H1 (cell line): ENCODE measurements around the gene ZBTB20. TPM values are rescaled to one million over a fixed set of nuclear protein-coding genes. Genes with fewer than 3 reads are reported as not detected.

ENCODE experiments used
- CTCF ChIA-PET: fragments of 300-600 bp; sonication (Branson Sonifier 250); formaldehyde crosslinking; loops from one replicate; lab custom pipeline; 2021; ENCODE audit not compliant: partially characterized antibody; lab: Charles Lee
- POLR2A ChIA-PET: fragments of 300-600 bp; sonication (Branson Sonifier 250); formaldehyde crosslinking; loops from one replicate; lab custom pipeline; 2021; ENCODE audit warnings: inconsistent platforms; ENCODE audit not compliant: partially characterized antibody; lab: Charles Lee
- DNase-seq, 2 experiments: peaks; one replicate each; pipeline versions ENCODE4 v3.0.0 to v3.0.0-alpha.2; 2010 to 2022; ENCODE audit warnings: low spot score in 2 of 2, low read depth in 1 of 2, mixed read lengths in 1 of 2
- FAIRE-seq: peaks from 2 replicates; lab custom pipeline; 2011; peaks lifted over from hg19 to GRCh38; lab: Jason Lieb, UNC
- H2AFZ ChIP-seq: 2 replicates; pipeline ENCODE4 v1.8.1; 2012; ENCODE audit warnings: low read length, inconsistent platforms
- H2AK5ac ChIP-seq: 2 replicates; pipeline ENCODE4 v1.6.1; 2013; ENCODE audit warnings: low read depth, low read length
- H2BK120ac ChIP-seq: replicated peaks from 2 replicates; pipeline ENCODE3; 2013; ENCODE audit warnings: low read depth, low read length, inconsistent platforms
- H2BK12ac ChIP-seq: 2 replicates; pipeline ENCODE4 v1.6.1; 2013; ENCODE audit warnings: low read depth, low read length
- H2BK15ac ChIP-seq: 2 replicates; pipeline ENCODE4 v1.6.1; 2013; ENCODE audit warnings: low read length
- H2BK20ac ChIP-seq: 2 replicates; pipeline ENCODE4 v1.6.1; 2013; ENCODE audit warnings: low read length
- H2BK5ac ChIP-seq: 2 replicates; pipeline ENCODE4 v1.6.1; 2013; ENCODE audit warnings: low read depth, low read length
- H3K14ac ChIP-seq: 2 replicates; pipeline ENCODE4 v1.6.1; 2013; ENCODE audit warnings: inconsistent platforms; ENCODE audit not compliant: insufficient read length
- H3K18ac ChIP-seq: 2 replicates; pipeline ENCODE4 v1.6.1; 2013; ENCODE audit warnings: low read length; ENCODE audit errors: extremely low read depth
- H3K23ac ChIP-seq: 2 replicates; pipeline ENCODE4 v1.6.1; 2013; ENCODE audit warnings: inconsistent platforms; ENCODE audit not compliant: insufficient read length
- H3K23me2 ChIP-seq: 2 replicates; pipeline ENCODE4 v1.6.1; 2013; ENCODE audit warnings: low read depth, low read length
- H3K27ac ChIP-seq: 2 replicates; pipeline ENCODE4 v1.6.1; 2011; ENCODE audit warnings: low read depth, low read length, inconsistent platforms
- H3K27me3 ChIP-seq, 4 experiments: replicated peaks in 1 of 4; 1 replicate in 1 of 4; 2 replicates in 3 of 4; pipeline versions ENCODE4 v1.6.1 to v1.8.1; 2011 to 2013; ENCODE audit warnings: low read length in 3 of 4, mild to moderate bottlenecking in 3 of 4, inconsistent platforms in 2 of 4, mixed read lengths in 2 of 4, moderate library complexity in 1 of 4; ENCODE audit not compliant: control insufficient read depth in 3 of 4, insufficient read depth in 3 of 4; ENCODE audit errors: extremely low read depth in 1 of 4
- H3K36me3 ChIP-seq, 4 experiments: 2 replicates each; pipeline versions ENCODE4 v1.6.1 to v1.8.1; 2011 to 2013; ENCODE audit warnings: mild to moderate bottlenecking in 4 of 4, low read length in 3 of 4, moderate library complexity in 2 of 4, control low read depth in 1 of 4, inconsistent platforms in 1 of 4; ENCODE audit not compliant: insufficient read depth in 4 of 4, control insufficient read depth in 2 of 4
- H3K4ac ChIP-seq: replicated peaks from 2 replicates; pipeline ENCODE3; 2013; ENCODE audit warnings: low read length, low read depth, mixed read lengths, inconsistent platforms; ENCODE audit not compliant: insufficient read length
- H3K4me1 ChIP-seq, 4 experiments: replicated peaks in 1 of 4; 1 replicate in 1 of 4; 2 replicates in 3 of 4; pipeline versions ENCODE4 v1.6.1 to v1.8.1; 2011 to 2013; ENCODE audit warnings: low read length in 3 of 4, inconsistent platforms in 2 of 4, mixed read lengths in 1 of 4; ENCODE audit not compliant: insufficient read depth in 4 of 4, control insufficient read depth in 3 of 4
- H3K4me2 ChIP-seq, 2 experiments: 2 replicates each; pipeline versions ENCODE4 v1.6.1 to v1.8.1; 2011 to 2013; ENCODE audit warnings: low read depth in 2 of 2, low read length in 2 of 2, control low read depth in 1 of 2, inconsistent platforms in 1 of 2, mild to moderate bottlenecking in 1 of 2; ENCODE audit not compliant: insufficient read depth in 1 of 2
- H3K4me3 ChIP-seq, 4 experiments: fragments of 200-600, 300-600 bp in 1 of 4; sonication (generic), shearing (Covaris generic), sonication (Bioruptor Twin) in 1 of 4; 2 replicates each; pipeline versions ENCODE4 v1.5.1 to v1.8.1; 2011 to 2016; ENCODE audit warnings: low read length in 4 of 4, low read depth in 3 of 4, control low read depth in 2 of 4, inconsistent platforms in 2 of 4, mild to moderate bottlenecking in 2 of 4, mixed read lengths in 1 of 4, moderate library complexity in 1 of 4; ENCODE audit not compliant: insufficient read depth in 2 of 4; ENCODE audit errors: extremely low read depth in 1 of 4
- H3K56ac ChIP-seq: replicated peaks from 2 replicates; pipeline ENCODE3; 2013; ENCODE audit warnings: low read depth, mild to moderate bottlenecking, mixed read lengths, low read length, inconsistent platforms; ENCODE audit not compliant: insufficient read length
- H3K79me1 ChIP-seq: 2 replicates; pipeline ENCODE4 v1.6.1; 2013; ENCODE audit warnings: low read depth, low read length, control low read depth
- H3K79me2 ChIP-seq, 2 experiments: 2 replicates each; pipeline versions ENCODE4 v1.6.1 to v1.8.1; 2012 to 2013; ENCODE audit warnings: low read length in 2 of 2, mild to moderate bottlenecking in 2 of 2, inconsistent platforms in 1 of 2; ENCODE audit not compliant: insufficient read depth in 2 of 2, control insufficient read depth in 1 of 2
- H3K9ac ChIP-seq, 4 experiments: replicated peaks in 1 of 4; 1 replicate in 1 of 4; 2 replicates in 3 of 4; pipeline versions ENCODE4 v1.6.1 to v1.8.1; 2011 to 2013; ENCODE audit warnings: low read depth in 3 of 4, low read length in 3 of 4, control low read depth in 2 of 4, mild to moderate bottlenecking in 2 of 4, moderate library complexity in 2 of 4, inconsistent platforms in 1 of 4; ENCODE audit errors: extremely low read depth in 1 of 4
- H3K9me3 ChIP-seq, 2 experiments: 2 replicates each; pipeline versions ENCODE4 v1.6.1 to v1.8.1; 2012 to 2013; ENCODE audit warnings: mild to moderate bottlenecking in 2 of 2, moderate library complexity in 2 of 2, control low read depth in 1 of 2, inconsistent platforms in 1 of 2, low read depth in 1 of 2, low read length in 1 of 2, mixed read lengths in 1 of 2; ENCODE audit not compliant: insufficient read depth in 2 of 2
- H4K20me1 ChIP-seq, 2 experiments: replicated peaks in 1 of 2; 2 replicates each; pipeline versions ENCODE3 to v1.8.1; 2011 to 2013; ENCODE audit warnings: inconsistent platforms in 2 of 2, low read length in 2 of 2, mild to moderate bottlenecking in 1 of 2; ENCODE audit not compliant: insufficient read depth in 2 of 2, control insufficient read depth in 1 of 2
- H4K5ac ChIP-seq: 2 replicates; pipeline ENCODE4 v1.6.1; 2013; ENCODE audit warnings: low read length, low read depth, mixed read lengths, inconsistent platforms; ENCODE audit not compliant: insufficient read length
- H4K8ac ChIP-seq: 2 replicates; pipeline ENCODE4 v1.8.0; 2013; ENCODE audit warnings: mild to moderate bottlenecking, moderate library complexity, low read length, inconsistent platforms; ENCODE audit not compliant: insufficient read depth; ENCODE audit errors: extremely low read depth
- H4K91ac ChIP-seq: replicated peaks from 2 replicates; pipeline ENCODE3; 2013; ENCODE audit warnings: low read length, mixed read lengths, inconsistent platforms; ENCODE audit not compliant: insufficient read length
- GABPA ChIP-seq: IDR thresholded peaks from 2 replicates; pipeline ENCODE4 v1.6.1; 2011; ENCODE audit warnings: mild to moderate bottlenecking, low read length, moderate library complexity, borderline replicate concordance; ENCODE audit not compliant: insufficient read depth
- KDM4A ChIP-seq: IDR thresholded peaks from one replicate; pipeline ENCODE4 v1.7.1; 2012; ENCODE audit warnings: low read depth, mild to moderate bottlenecking, moderate library complexity, low read length, inconsistent platforms; ENCODE audit not compliant: severe bottlenecking
- KDM5A ChIP-seq: fragments of 200-600 bp; IDR thresholded peaks from 2 replicates; pipeline ENCODE4 v1.7.1; 2012; ENCODE audit warnings: mild to moderate bottlenecking, low read length, inconsistent platforms, mixed read lengths
- MAFK ChIP-seq: IDR thresholded peaks from 2 replicates; pipeline ENCODE4 v1.6.1; 2012; ENCODE audit warnings: low read depth, mild to moderate bottlenecking, improper control_type of control experiment, low read length
- POLR2AphosphoS5 ChIP-seq: IDR thresholded peaks from 2 replicates; pipeline ENCODE4 v1.6.1; 2011; ENCODE audit warnings: low read depth, low read length
- RFX5 ChIP-seq: IDR thresholded peaks from 2 replicates; pipeline ENCODE4 v1.6.1; 2011; ENCODE audit warnings: low read depth, low read length, improper control_type of control experiment, borderline replicate concordance
- SP1 ChIP-seq: IDR thresholded peaks from 2 replicates; pipeline ENCODE4 v1.6.1; 2011; ENCODE audit warnings: low read depth, low read length
- TAF1 ChIP-seq: IDR thresholded peaks from 2 replicates; pipeline ENCODE4 v1.6.1; 2011; ENCODE audit warnings: mild to moderate bottlenecking, low read depth, low read length
- TAF7 ChIP-seq: optimal IDR thresholded peaks from 2 replicates; pipeline ENCODE3; 2011; ENCODE audit warnings: low read depth, mild to moderate bottlenecking, inconsistent platforms, low read length, moderate library complexity, borderline replicate concordance
- YY1 ChIP-seq: IDR thresholded peaks from 2 replicates; pipeline ENCODE4 v1.6.1; 2011; ENCODE audit warnings: low read depth, mild to moderate bottlenecking, low read length
- WGBS, 2 experiments: shearing (Covaris generic) in 1 of 2; methylation state at CpG; one replicate each; pipeline versions ENCODE4 v1.1.6 to v1.1.7; 2013 to 2015; ENCODE audit warnings: low lambda C conversion rate in 2 of 2, mixed read lengths in 2 of 2, inconsistent platforms in 1 of 2, low coverage in 1 of 2, missing lambda C conversion rate in 1 of 2; ENCODE audit not compliant: insufficient replicate concordance in 2 of 2, insufficient coverage in 1 of 2, insufficient read length in 1 of 2; ENCODE audit errors: extremely low coverage in 1 of 2, missing lambda C conversion rate in 1 of 2; 5-methylcytosine and 5-hydroxymethylcytosine counted together
- polyA plus RNA-seq, 7 experiments: library from polyadenylated mRNA; depleted of rRNA in 3 of 7; stranded (reverse) in 5 of 7; unstranded in 2 of 7; fragments of >200 nt in 5 of 7; fragments of 200-250 nt in 2 of 7; gene quantifications; 1 replicate in 5 of 7; 2 replicates in 1 of 7; 4 replicates in 1 of 7; pipeline versions ENCODE4 v1.2.1 to v1.2.3, GENCODE V29; 2011 to 2013; ENCODE audit warnings: missing spikeins in 2 of 7, mixed read lengths in 2 of 7
- total RNA-seq: library from RNA; stranded (reverse); fragmentation: NEBNext Ultra II Directional; extraction: Animal tissue kit (Norgen Biotek cat#: 25700); gene quantifications from 2 replicates; pipeline ENCODE4 v1.2.1, GENCODE V29; 2021
- TF ChIP-seq, protein P1 (sequence below): IDR thresholded peaks from 2 replicates; pipeline ENCODE4 v1.6.1; 2012; ENCODE audit warnings: low read length, inconsistent platforms

The ZBTB20 gene
- total and polyA plus RNA-seq, 2 of the 8 experiments (the other 6 are each of a cell fraction or from before 2014, with no cell fraction given): 0.35 to 1.3 TPM

DNA sequence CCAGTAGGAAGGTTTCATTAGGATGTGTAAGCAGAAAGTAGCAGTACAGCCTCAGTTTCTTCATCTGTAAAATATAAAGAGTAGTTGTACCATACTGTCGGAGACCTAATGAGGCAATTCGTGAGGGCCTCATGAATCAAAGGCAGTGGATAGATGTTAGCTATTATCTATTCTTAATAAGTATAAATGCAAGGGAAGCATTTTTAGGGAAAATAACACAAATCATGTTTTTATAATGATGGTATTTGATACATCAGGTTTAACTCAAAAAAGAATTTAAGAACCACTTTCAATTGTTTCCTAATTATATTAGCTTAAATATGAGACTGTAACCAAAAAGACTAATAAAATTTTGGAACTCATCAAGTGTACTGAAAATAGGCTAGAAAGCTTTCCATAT lies 309.1 kb downstream of the ZBTB20 start:
- POLR2A ChIA-PET: no interaction called here
- 87% methylated on average over 2 of the region's 2 CpGs; no CpG with 5 or more reads in 1 of the 2 experiments for WGBS, 2 experiments
- CTCF ChIA-PET: interaction anchor here (0.5 to 1.5 kb wide), 3 partner anchors 11 to 979 kb away, joined by 3 to 5 read pairs (median 3); no protein-coding TSS in a partner anchor

More for the DNA sequence above, 309.1 kb downstream of the ZBTB20 start:
- Histone ChIP-seq H3K27ac (no peak overlapping the region), H3K4me1 (no peaks in the 10 kb centered on the region), H3K9ac (no peak overlapping the region), H3K4ac (no peak overlapping the region), H3K56ac (no peak overlapping the region), H2BK5ac (no peak overlapping the region), H2AK5ac (no peak overlapping the region), H2BK120ac (no peak overlapping the region), H3K79me1 (no peaks in the 10 kb centered on the region), H3K4me3 (no peak overlapping the region), H4K91ac (no peak overlapping the region), H2BK12ac (no peak overlapping the region), H3K18ac (no peak overlapping the region), H4K8ac (no peak overlapping the region), H3K36me3 (no peaks in the 10 kb centered on the region; a peak in 1 of 8 replicates), H2BK20ac (no peak overlapping the region), H3K23me2 (peaks cover 1% of the 10 kb centered on the region; the same call in 1 of the 2 replicates), H2BK15ac (no peak overlapping the region), H3K79me2 (no peaks in the 10 kb centered on the region), H3K14ac (no peak overlapping the region), H3K9me3 (no peaks in the 10 kb centered on the region), H3K27me3 (no peaks in the 10 kb centered on the region), H2AFZ (no peak overlapping the region), H3K23ac (no peak overlapping the region), H4K5ac (no peak overlapping the region), H4K20me1 (no peaks in the 10 kb centered on the region), H3K4me2 (no peak overlapping the region)
- FAIRE-seq (no peak), DNase-seq (no peak)
- no peak for TF ChIP-seq KDM5A
- TF ChIP-seq RFX5: no peak
- TF ChIP-seq, protein P1, sequence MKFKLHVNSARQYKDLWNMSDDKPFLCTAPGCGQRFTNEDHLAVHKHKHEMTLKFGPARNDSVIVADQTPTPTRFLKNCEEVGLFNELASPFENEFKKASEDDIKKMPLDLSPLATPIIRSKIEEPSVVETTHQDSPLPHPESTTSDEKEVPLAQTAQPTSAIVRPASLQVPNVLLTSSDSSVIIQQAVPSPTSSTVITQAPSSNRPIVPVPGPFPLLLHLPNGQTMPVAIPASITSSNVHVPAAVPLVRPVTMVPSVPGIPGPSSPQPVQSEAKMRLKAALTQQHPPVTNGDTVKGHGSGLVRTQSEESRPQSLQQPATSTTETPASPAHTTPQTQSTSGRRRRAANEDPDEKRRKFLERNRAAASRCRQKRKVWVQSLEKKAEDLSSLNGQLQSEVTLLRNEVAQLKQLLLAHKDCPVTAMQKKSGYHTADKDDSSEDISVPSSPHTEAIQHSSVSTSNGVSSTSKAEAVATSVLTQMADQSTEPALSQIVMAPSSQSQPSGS: no peak
- TF ChIP-seq MAFK: no peak
- TF ChIP-seq POLR2AphosphoS5: no peak
- TF ChIP-seq TAF7: no peak
- TF ChIP-seq GABPA: no peak
- no peak for TF ChIP-seq SP1
- no peak for TF ChIP-seq TAF1
- no peak for TF ChIP-seq KDM4A
- TF ChIP-seq YY1: no peak
